B cell (primary cell): ENCODE data around the gene CYP2W1. TPM values are rescaled to one million over a fixed set of nuclear protein-coding genes. Genes with fewer than 3 reads are reported as not detected.
A peak's percentile ranks its signal among the peaks of the same experiment; 100 is the strongest.

ENCODE experiments used
- ATAC-seq: fragments of 200-7000 bp; cut with Tn5 transposase; one replicate; pipeline ENCODE4 v1.10.0; 2021; ENCODE audit warnings: low read depth, mild to moderate bottlenecking, moderate number of reproducible peaks, moderate library complexity
- CTCF ChIA-PET: fragments of 350-600 bp; sonication (Branson Sonifier 250); formaldehyde crosslinking; loops from one replicate; lab custom pipeline; 2021; ENCODE audit warnings: antibody characterized with exemption, inconsistent platforms; lab: Charles Lee
- POLR2A ChIA-PET: fragments of 350-600 bp; sonication (Branson Sonifier 250); formaldehyde crosslinking; loops from one replicate; lab custom pipeline; 2021; ENCODE audit warnings: antibody characterized with exemption; lab: Charles Lee
- DNase-seq: peaks from one replicate; pipeline ENCODE4 v3.0.0; 2013
- H2AFZ ChIP-seq: 2 replicates; pipeline ENCODE4 v1.6.1; 2012; ENCODE audit warnings: mild to moderate bottlenecking, low read depth, low read length; ENCODE audit not compliant: insufficient read depth, poor library complexity, severe bottlenecking
- H3K27ac ChIP-seq, 2 donors: 1 replicate in 1 of 2; 2 replicates in 1 of 2; pipeline ENCODE4 v1.5.1; 2012 to 2013; ENCODE audit warnings: low read length in 2 of 2, mild to moderate bottlenecking in 2 of 2, moderate library complexity in 1 of 2
- H3K27me3 ChIP-seq, 4 experiments: fragments of 200-600 bp in 1 of 4; sonication (generic) in 1 of 4; replicated peaks in 1 of 4; 1 replicate in 2 of 4; 2 replicates in 2 of 4; pipeline versions ENCODE4 v1.6.1 to v1.7.0; 2013 to 2016; ENCODE audit warnings: low read length in 3 of 4, mild to moderate bottlenecking in 2 of 4, mixed read lengths in 1 of 4, moderate library complexity in 1 of 4; ENCODE audit not compliant: insufficient read depth in 4 of 4, control insufficient read depth in 3 of 4; ENCODE audit errors: control extremely low read depth in 1 of 4
- H3K36me3 ChIP-seq, 2 experiments: replicated peaks in 1 of 2; 1 replicate in 1 of 2; 2 replicates in 1 of 2; pipeline versions ENCODE4 v1.6.1 to v1.7.1; 2013; ENCODE audit warnings: low read length in 1 of 2; ENCODE audit not compliant: insufficient read depth in 2 of 2, control insufficient read depth in 1 of 2; ENCODE audit errors: control extremely low read depth in 1 of 2, extremely low read depth in 1 of 2
- H3K4me1 ChIP-seq, 2 donors: fragments of 200-600 bp in 1 of 2; sonication (generic) in 1 of 2; 1 replicate in 1 of 2; 2 replicates in 1 of 2; pipeline versions ENCODE4 v1.5.1 to v1.6.1; 2013 to 2017; ENCODE audit warnings: low read length in 2 of 2; ENCODE audit not compliant: control insufficient read depth in 2 of 2, insufficient read depth in 2 of 2
- H3K4me2 ChIP-seq: replicated peaks from 2 replicates; pipeline ENCODE3; 2012; ENCODE audit warnings: mild to moderate bottlenecking, low read depth, low read length; ENCODE audit not compliant: poor library complexity, severe bottlenecking
- H3K4me3 ChIP-seq, 5 experiments: fragments of 200-600 bp in 1 of 5; sonication (generic) in 1 of 5; 1 replicate in 3 of 5; 2 replicates in 2 of 5; pipeline versions ENCODE4 v1.5.1 to v1.7.0; 2011 to 2016; ENCODE audit warnings: low read length in 4 of 5, mild to moderate bottlenecking in 4 of 5, low read depth in 2 of 5, control low read depth in 1 of 5, moderate library complexity in 1 of 5; ENCODE audit not compliant: insufficient read depth in 1 of 5; ENCODE audit errors: control extremely low read depth in 1 of 5, extremely low read depth in 1 of 5
- H3K79me2 ChIP-seq: fragments of 200-600 bp; sonication (generic); one replicate; pipeline ENCODE4 v1.6.0; 2016; ENCODE audit warnings: low read length; ENCODE audit not compliant: control insufficient read depth, insufficient read depth
- H3K9ac ChIP-seq: fragments of 200-600 bp; sonication (generic); 2 replicates; pipeline ENCODE4 v1.6.1; 2017; ENCODE audit warnings: mild to moderate bottlenecking, low read length, moderate library complexity
- H3K9me3 ChIP-seq, 3 donors: one replicate each; pipeline versions ENCODE4 v1.6.1 to v1.7.1; 2013; ENCODE audit warnings: low read length in 2 of 3; ENCODE audit not compliant: control insufficient read depth in 2 of 3, insufficient read depth in 1 of 3; ENCODE audit errors: control extremely low read depth in 1 of 3
- H4K20me1 ChIP-seq: 2 replicates; pipeline ENCODE4 v1.6.0; 2012; ENCODE audit warnings: mild to moderate bottlenecking, low read length; ENCODE audit not compliant: insufficient read depth, control insufficient read depth, poor library complexity, severe bottlenecking
- H3K27ac Mint-ChIP-seq: one replicate; pipeline ENCODE4 v1.8.0; 2021; ENCODE audit warnings: mixed read lengths
- H3K27me3 Mint-ChIP-seq: one replicate; pipeline ENCODE4 v1.8.0; 2021; ENCODE audit warnings: mixed read lengths
- H3K4me1 Mint-ChIP-seq: one replicate; pipeline ENCODE4 v1.8.0; 2021; ENCODE audit warnings: mixed read lengths
- H3K4me3 Mint-ChIP-seq: one replicate; pipeline ENCODE4 v1.8.0; 2021; ENCODE audit warnings: mixed read lengths
- H3K9me3 Mint-ChIP-seq: one replicate; pipeline ENCODE4 v1.8.0; 2022; ENCODE audit warnings: mixed read lengths; ENCODE audit not compliant: insufficient read depth
- CTCF ChIP-seq: fragments of 200-600 bp; IDR thresholded peaks from one replicate; pipeline ENCODE4 v1.8.0; 2022; ENCODE audit warnings: antibody characterized with exemption, mild to moderate bottlenecking
- EZH2 ChIP-seq: IDR thresholded peaks from 2 replicates; pipeline ENCODE4 v1.6.1; 2012; ENCODE audit warnings: borderline replicate concordance, low read depth, mild to moderate bottlenecking, moderate library complexity, low read length; ENCODE audit not compliant: insufficient read depth, poor library complexity, severe bottlenecking
- WGBS: methylation state at CpG from one replicate; pipeline ENCODE4 v1.1.5; 2013; ENCODE audit warnings: missing lambda C conversion rate; ENCODE audit not compliant: insufficient coverage; 5-methylcytosine and 5-hydroxymethylcytosine counted together
- intact Hi-C: fragments of 100-400 bp; cut with micrococcal nuclease; formaldehyde crosslinking; loops from one replicate; pipeline ENCODE4 v1.10.0; 2022
- polyA plus RNA-seq: library from polyadenylated mRNA; depleted of rRNA; stranded (reverse); fragments of >200 nt; gene quantifications from 2 replicates; pipeline ENCODE4 v1.2.3, GENCODE V29; 2012
- total RNA-seq, 2 donors: library from RNA; stranded (reverse); fragments of 120-200 nt in 1 of 2; gene quantifications; 1 replicate in 1 of 2; 2 replicates in 1 of 2; pipeline versions ENCODE4 v1.2.3 to v1.2.4, GENCODE V29; 2013 to 2022

The CYP2W1 gene
- total and polyA plus RNA-seq, 2 donors (not counting 1 experiment from before 2014, with no cell fraction given): not detected

- H4K20me1 ChIP-seq: peaks cover 93% of the 10 kb centered on the region
- H3K4me1 ChIP-seq: peaks cover 10 to 17% of the 10 kb centered on the region in 2 donors
- Mint-ChIP-seq H3K4me3 (peak overlapping the region; percentile 52), H3K27ac (no peak overlapping the region), H3K4me1 (peaks cover 43% of the 10 kb centered on the region), H3K27me3 (no peaks in the 10 kb centered on the region), H3K9me3 (no peaks in the 10 kb centered on the region)
- H3K27me3 ChIP-seq: no peaks in the 10 kb centered on the region
- H3K27ac ChIP-seq: no peak overlapping the region
- ATAC-seq (peak; percentile 18), DNase-seq (no peak)
- TF ChIP-seq CTCF (no peak), EZH2 (no peak)
- 35% methylated on average over 31 of the region's 32 CpGs for whole genome bisulfite sequencing
- no peak overlapping the region for H3K4me3 ChIP-seq
- POLR2A ChIA-PET: interaction anchor here (0.7 to 1.4 kb wide), 3 partner anchors 11 to 19 kb away, joined by 3 to 6 read pairs (median 3); no protein-coding TSS in a partner anchor
- intact Hi-C loops: no loop called here
- H2AFZ ChIP-seq: no peak overlapping the region
- CTCF ChIA-PET: interaction anchor here (1.5 to 1.7 kb wide), 2 partner anchors 10 to 19 kb away, joined by 4 to 10 read pairs; no protein-coding TSS in a partner anchor
- peak overlapping the region; percentile 46 for H3K4me2 ChIP-seq
- peaks cover 0 to 31% of the 10 kb centered on the region in 2 experiments for H3K36me3 ChIP-seq
- H3K9me3 ChIP-seq: peaks cover 0 to 9% (median 0%) of the 10 kb centered on the region in 3 donors
- H3K9ac ChIP-seq: no peak overlapping the region
- H3K79me2 ChIP-seq: peaks cover 75% of the 10 kb centered on the region
These were observed 29.2 kb downstream of the CYP2W1 start for GRCh38 chr7:1012004-1012715.

- peaks cover 0 to 26% of the 10 kb centered on the region in 2 experiments for H3K36me3 ChIP-seq
- no peak for DNase-seq
- WGBS: 77% methylated on average over 30 of the region's 30 CpGs
- Mint-ChIP-seq H3K9me3 (no peaks in the 10 kb centered on the region), H3K4me3 (no peak overlapping the region), H3K4me1 (peaks cover 43% of the 10 kb centered on the region), H3K27me3 (no peaks in the 10 kb centered on the region), H3K27ac (no peak overlapping the region)
- ATAC-seq: no peak
- ChIA-PET POLR2A (interaction anchor here (0.7 to 1.4 kb wide), 3 partner anchors 10 to 19 kb away, joined by 3 to 6 read pairs (median 3); no protein-coding TSS in a partner anchor), CTCF (interaction anchor here (0.7 to 1.7 kb wide), 3 partner anchors 9 to 19 kb away, joined by 3 to 10 read pairs (median 4); no protein-coding TSS in a partner anchor)
- no peak overlapping the region for H3K27ac ChIP-seq
- no peaks in the 10 kb centered on the region for H3K27me3 ChIP-seq
- H3K79me2 ChIP-seq: peaks cover 80% of the 10 kb centered on the region
- no peak for TF ChIP-seq EZH2
- intact Hi-C loops: no loop called here
- H3K9ac ChIP-seq: no peak overlapping the region
- no peak overlapping the region for H2AFZ ChIP-seq
- H3K4me3 ChIP-seq: no peak overlapping the region
- H3K4me2 ChIP-seq: peak overlapping the region; percentile 46
- H4K20me1 ChIP-seq: peaks cover 93% of the 10 kb centered on the region
- H3K4me1 ChIP-seq: peaks cover 10 to 18% of the 10 kb centered on the region in 2 donors
- H3K9me3 ChIP-seq: peaks cover 0 to 9% (median 0%) of the 10 kb centered on the region in 3 donors
These were observed 29.7 kb downstream of the CYP2W1 start for GRCh38 chr7:1012716-1013095.
